OCI-LY1 (cell line): ENCODE data around the gene PODXL2.

Experiments used
- CTCF ChIP-seq: fragments of 200-600 bp; sonication (generic), shearing (Covaris generic); IDR thresholded peaks from 2 replicates; pipeline ENCODE4 v1.5.1; 2017; ENCODE audit warnings: mild to moderate bottlenecking, antibody characterized with exemption, low read length, moderate library complexity, mixed read lengths
- EZH2 ChIP-seq: fragments of 200-600 bp; sonication (generic), shearing (Covaris generic); IDR thresholded peaks from 2 replicates; pipeline ENCODE4 v1.8.0; 2017; ENCODE audit warnings: borderline replicate concordance, mixed run types, mild to moderate bottlenecking, antibody characterized with exemption, low read length, moderate library complexity, mixed read lengths

- no peak for TF ChIP-seq CTCF
- TF ChIP-seq EZH2, result no peak
Measured at GRCh38 chr3:127646501-127647046, 17.6 kb downstream of the PODXL2 start.
